ENCODE measurements around the gene MFAP1.
"Not testable (repeated sequence)": the region's sequence is repeated elsewhere in the genome, so short reads cannot be mapped to it uniquely, and the experiment has no call there.

MFAP1 gene

GRCh38 chr15:43826508-43827341 lies 2.2 kb upstream of the MFAP1 start, which contains the start of gene WDR76:
Gene WDR76, plus strand, starts transcription at chr15:43827002. Its CDS starts 31 bp downstream, at chr15:43827033.
- TF ChIP-seq EZH2 (IDR thresholded peaks at IDR 0.05) (no peak), FOXP2 (optimal IDR thresholded peaks at IDR 0.05; ENCODE audit: control extremely low read depth, extremely low read length, insufficient read depth) (no peak), POLR2AphosphoS5 (IDR thresholded peaks at IDR 0.05; ENCODE audit: borderline replicate concordance, low read depth, low read length) (peak; percentile 77)
- H3K4me3 ChIP-seq: peak within 1 kb of the TSS; percentile 81
- H3K9me3 ChIP-seq (ENCODE audit: low read depth, low read length): no peaks in the 10 kb centered on the region
- peak within 1 kb of the TSS; percentile 92 for H3K9ac ChIP-seq (ENCODE audit: insufficient read length)
- peak within 1 kb of the TSS; percentile 35; the same call in 1 of the 2 replicates for H3K27ac ChIP-seq
- DNase-seq (ENCODE audit: low read depth, low spot score): no peak
- peaks cover 32% of the 10 kb centered on the region for H3K36me3 ChIP-seq (ENCODE audit: insufficient read depth, low read length)

GRCh38 chr15:43826029-43826507 lies 1.6 kb upstream of the MFAP1 start:
- no peaks in the 10 kb centered on the region for H3K9me3 ChIP-seq (ENCODE audit: low read depth, low read length)
- peaks cover 36% of the 10 kb centered on the region for H3K36me3 ChIP-seq (ENCODE audit: insufficient read depth, low read length)
- H3K9ac ChIP-seq (ENCODE audit: insufficient read length): no peak overlapping the region
- no peak for DNase-seq (ENCODE audit: low read depth, low spot score)
- TF ChIP-seq FOXP2 (optimal IDR thresholded peaks at IDR 0.05; ENCODE audit: control extremely low read depth, extremely low read length, insufficient read depth) (no peak), EZH2 (IDR thresholded peaks at IDR 0.05) (no peak), POLR2AphosphoS5 (IDR thresholded peaks at IDR 0.05; ENCODE audit: borderline replicate concordance, low read depth, low read length) (no peak)
- H3K27ac ChIP-seq: peak overlapping the region; percentile 27; the same call in 1 of the 2 replicates
- H3K4me3 ChIP-seq: peak overlapping the region; percentile 81; the same call in 1 of the 2 replicates

GRCh38 chr15:43825305-43825704 lies 815 bp upstream of the MFAP1 start:
- DNase-seq (ENCODE audit: low read depth, low spot score); H3K9ac ChIP-seq (ENCODE audit: insufficient read length); H3K9me3 ChIP-seq (ENCODE audit: low read depth, low read length); H3K4me3 ChIP-seq; H3K27ac ChIP-seq: not testable (repeated sequence)
- peaks cover 37% of the 10 kb centered on the region for H3K36me3 ChIP-seq (ENCODE audit: insufficient read depth, low read length)

GRCh38 chr15:43821505-43821904 lies 3.0 kb downstream of the MFAP1 start:
- DNase-seq (ENCODE audit: low read depth, low spot score): no peak
- Histone ChIP-seq H3K36me3 (ENCODE audit: insufficient read depth, low read length) (peaks cover 33% of the 10 kb centered on the region), H3K9ac (ENCODE audit: insufficient read length) (no peak overlapping the region), H3K4me3 (no peak overlapping the region), H3K9me3 (ENCODE audit: low read depth, low read length) (no peaks in the 10 kb centered on the region), H3K27ac (no peak overlapping the region)
- TF ChIP-seq POLR2AphosphoS5 (IDR thresholded peaks at IDR 0.05; ENCODE audit: borderline replicate concordance, low read depth, low read length) (no peak), EZH2 (IDR thresholded peaks at IDR 0.05) (no peak), FOXP2 (optimal IDR thresholded peaks at IDR 0.05; ENCODE audit: control extremely low read depth, extremely low read length, insufficient read depth) (no peak)

GRCh38 chr15:43815064-43815463 lies 9.4 kb downstream of the MFAP1 start:
- not testable (repeated sequence) for DNase-seq (ENCODE audit: low read depth, low spot score); H3K4me3 ChIP-seq; H3K9me3 ChIP-seq (ENCODE audit: low read depth, low read length); H3K9ac ChIP-seq (ENCODE audit: insufficient read length); H3K27ac ChIP-seq
- H3K36me3 ChIP-seq (ENCODE audit: insufficient read depth, low read length): peaks cover 73% of the 10 kb centered on the region

- DNase-seq (ENCODE audit: low read depth, low spot score): no peak
- H3K9ac ChIP-seq (ENCODE audit: insufficient read length): no peak overlapping the region
Measured at GRCh38 chr15:43808960-43809678, 15.4 kb downstream of the MFAP1 start.

GRCh38 chr15:43808435-43808950 lies 16.0 kb downstream of the MFAP1 start:
- Histone ChIP-seq H3K27ac (no peak overlapping the region), H3K4me3 (no peak overlapping the region), H3K9ac (ENCODE audit: insufficient read length) (no peak overlapping the region), H3K36me3 (ENCODE audit: insufficient read depth, low read length) (peaks cover 92% of the 10 kb centered on the region), H3K9me3 (ENCODE audit: low read depth, low read length) (no peaks in the 10 kb centered on the region)
- DNase-seq (ENCODE audit: low read depth, low spot score): no peak
- no peak for TF ChIP-seq POLR2AphosphoS5 (IDR thresholded peaks at IDR 0.05; ENCODE audit: borderline replicate concordance, low read depth, low read length)
- TF ChIP-seq EZH2 (IDR thresholded peaks at IDR 0.05): no peak
- no peak for TF ChIP-seq FOXP2 (optimal IDR thresholded peaks at IDR 0.05; ENCODE audit: control extremely low read depth, extremely low read length, insufficient read depth)

More at GRCh38 chr15:43808960-43809678, 15.4 kb downstream of the MFAP1 start:
- TF ChIP-seq EZH2 (IDR thresholded peaks at IDR 0.05): no peak
- Histone ChIP-seq H3K9me3 (ENCODE audit: low read depth, low read length) (no peaks in the 10 kb centered on the region), H3K36me3 (ENCODE audit: insufficient read depth, low read length) (peaks cover 94% of the 10 kb centered on the region), H3K27ac (0 out of 2 replicates have a peak overlapping the region, but pooled peaks have one; percentile 7), H3K4me3 (no peak overlapping the region)

GRCh38 chr15:43802676-43803075 lies 21.8 kb downstream of the MFAP1 start:
- not testable (repeated sequence) for H3K4me3 ChIP-seq; H3K27ac ChIP-seq; DNase-seq (ENCODE audit: low read depth, low spot score); H3K9me3 ChIP-seq (ENCODE audit: low read depth, low read length); H3K9ac ChIP-seq (ENCODE audit: insufficient read length)
- H3K36me3 ChIP-seq (ENCODE audit: insufficient read depth, low read length): peaks cover 75% of the 10 kb centered on the region

All from SK-N-MC (cell line).